ENCODE results near the gene ISG20. TPM values are rescaled to one million over a fixed set of nuclear protein-coding genes. Genes with fewer than 3 reads are reported as not detected.

The ISG20 gene
- total RNA-seq, 2 experiments from 2014 or later, result 310 to 345 TPM

- peaks cover 13% of the 10 kb centered on the region; the same call in 1 of the 2 replicates for H3K9me3 ChIP-seq (ENCODE audit: low read length)
- H3K27ac ChIP-seq (ENCODE audit: low read depth, low read length, poor library complexity, severe bottlenecking), result no peak overlapping the region
- DNase-seq (ENCODE audit: low spot score), result no peak
- H2AFZ ChIP-seq (ENCODE audit: low read length), result no peak overlapping the region
- TF ChIP-seq EZH2phosphoT487 (IDR thresholded peaks at IDR 0.05; ENCODE audit: borderline replicate concordance, low read depth, low read length) (no peak), CTCF (conservative IDR thresholded peaks at IDR 0.05; ENCODE audit: low read length) (no peak)
- peaks cover 50% of the 10 kb centered on the region for H3K4me1 ChIP-seq (ENCODE audit: insufficient read depth, low read length, poor library complexity, severe bottlenecking)
- no peak overlapping the region for H3K4me2 ChIP-seq (ENCODE audit: low read length)
- ChIA-PET POLR2A (no interaction called here), CTCF (ENCODE audit: unreplicated experiment) (no interaction called here)
- no peaks in the 10 kb centered on the region for H3K79me2 ChIP-seq (ENCODE audit: insufficient read depth, low read depth, low read length)
- BruUV-seq (replicated peaks), result no TSS peak
- no peaks in the 10 kb centered on the region for H4K20me1 ChIP-seq (ENCODE audit: insufficient read depth, low read length)
- H3K4me3 ChIP-seq (ENCODE audit: low read depth, low read length, poor library complexity, severe bottlenecking), result no peak overlapping the region
- peaks cover 73% of the 10 kb centered on the region for H3K36me3 ChIP-seq (ENCODE audit: insufficient read depth, low read length)
- intact Hi-C loops (cut with micrococcal nuclease; ENCODE audit: unreplicated experiment), result no loop called here
- no peaks in the 10 kb centered on the region for H3K9me2 ChIP-seq (ENCODE audit: insufficient read depth, low read length)
Measured at GRCh38 chr15:88655103-88655553, 16.3 kb downstream of the ISG20 start.

- ChIA-PET POLR2A (interaction anchor here (0.6 to 2.2 kb wide), 5 partner anchors 9 to 48 kb away, joined by 3 to 11 read pairs (median 5); partner anchors contain the start of gene ISG20), CTCF (ENCODE audit: unreplicated experiment) (interaction anchor here (1.7 kb wide), 1 partner anchor 31 kb away, joined by 3 read pairs; no protein-coding TSS in a partner anchor)
- peaks cover 65% of the 10 kb centered on the region for H3K36me3 ChIP-seq (ENCODE audit: insufficient read depth, low read length)
- H3K27ac ChIP-seq (ENCODE audit: low read depth, low read length, poor library complexity, severe bottlenecking), result peak overlapping the region; percentile 86
- BruUV-seq (replicated peaks), result no TSS peak
- H3K4me3 ChIP-seq (ENCODE audit: low read depth, low read length, poor library complexity, severe bottlenecking), result no peak overlapping the region
- H3K9me3 ChIP-seq (ENCODE audit: low read length), result peaks cover 13% of the 10 kb centered on the region; the same call in 1 of the 2 replicates
- no peaks in the 10 kb centered on the region for H3K79me2 ChIP-seq (ENCODE audit: insufficient read depth, low read depth, low read length)
- no peak overlapping the region for H2AFZ ChIP-seq (ENCODE audit: low read length)
- no peaks in the 10 kb centered on the region for H3K9me2 ChIP-seq (ENCODE audit: insufficient read depth, low read length)
- intact Hi-C loops (cut with micrococcal nuclease; ENCODE audit: unreplicated experiment), result loop anchor here (1.0 to 2.0 kb wide), 3 partner anchors 9 to 31 kb away; no protein-coding TSS in a partner anchor
- DNase-seq (ENCODE audit: low spot score), result no peak
- peaks cover 43% of the 10 kb centered on the region for H3K4me1 ChIP-seq (ENCODE audit: insufficient read depth, low read length, poor library complexity, severe bottlenecking)
- no peaks in the 10 kb centered on the region for H4K20me1 ChIP-seq (ENCODE audit: insufficient read depth, low read length)
- no peak for TF ChIP-seq EZH2phosphoT487 (IDR thresholded peaks at IDR 0.05; ENCODE audit: borderline replicate concordance, low read depth, low read length)
- no peak overlapping the region for H3K4me2 ChIP-seq (ENCODE audit: low read length)
Measured at GRCh38 chr15:88655800-88656488, 17.1 kb downstream of the ISG20 start.

GRCh38 chr15:88656760-88657221 lies 18.0 kb downstream of the ISG20 start:
- Histone ChIP-seq H3K79me2 (ENCODE audit: insufficient read depth, low read depth, low read length) (no peaks in the 10 kb centered on the region), H3K27ac (ENCODE audit: low read depth, low read length, poor library complexity, severe bottlenecking) (peak overlapping the region; percentile 86), H3K4me3 (ENCODE audit: low read depth, low read length, poor library complexity, severe bottlenecking) (peak overlapping the region; percentile 8), H3K9me2 (ENCODE audit: insufficient read depth, low read length) (no peaks in the 10 kb centered on the region), H3K9me3 (ENCODE audit: low read length) (peaks cover 13% of the 10 kb centered on the region; the same call in 1 of the 2 replicates), H3K36me3 (ENCODE audit: insufficient read depth, low read length) (peaks cover 58% of the 10 kb centered on the region), H3K4me2 (ENCODE audit: low read length) (peak overlapping the region; percentile 33), H3K4me1 (ENCODE audit: insufficient read depth, low read length, poor library complexity, severe bottlenecking) (peaks cover 36% of the 10 kb centered on the region), H4K20me1 (ENCODE audit: insufficient read depth, low read length) (no peaks in the 10 kb centered on the region), H2AFZ (ENCODE audit: low read length) (no peak overlapping the region)
- no TSS peak for BruUV-seq (replicated peaks)
- DNase-seq (ENCODE audit: low spot score), result peak; percentile 93
- CTCF ChIA-PET (ENCODE audit: unreplicated experiment), result interaction anchor here (1.1 to 1.7 kb wide), 2 partner anchors 32 to 53 kb away, joined by 3 to 4 read pairs; no protein-coding TSS in a partner anchor
- TF ChIP-seq CTCF (conservative IDR thresholded peaks at IDR 0.05; ENCODE audit: low read length) (no peak), EZH2phosphoT487 (IDR thresholded peaks at IDR 0.05; ENCODE audit: borderline replicate concordance, low read depth, low read length) (no peak)
- intact Hi-C loops (cut with micrococcal nuclease; ENCODE audit: unreplicated experiment), result loop anchor here (1.0 to 2.0 kb wide), 3 partner anchors 9 to 32 kb away; no protein-coding TSS in a partner anchor
- POLR2A ChIA-PET, result interaction anchor here (0.6 to 2.2 kb wide), 6 partner anchors 9 to 49 kb away, joined by 3 to 11 read pairs (median 4); partner anchors contain the start of gene ISG20
